SHP77 treated with DMSO at 0.1 percent for 48 hours (cell line): ENCODE results near the gene XPO6.

Experiments used
- DNase-seq: peaks from one replicate; lab custom pipeline; 2025; lab: John Stamatoyannopoulos, UW

The XPO6 gene

GRCh38 chr16:28110074-28110473 lies 101.7 kb downstream of the XPO6 start:
- DNase-seq: no peak

- no peak for DNase-seq
These were observed 103.0 kb downstream of the XPO6 start for GRCh38 chr16:28108590-28109247.

GRCh38 chr16:28107232-28107631 lies 104.5 kb downstream of the XPO6 start:
- no peak for DNase-seq

GRCh38 chr16:28106467-28107215 lies 105.1 kb downstream of the XPO6 start:
- DNase-seq: no peak

- no peak for DNase-seq
These were observed 105.8 kb downstream of the XPO6 start for GRCh38 chr16:28105954-28106353.

- DNase-seq: no peak
These were observed 106.5 kb downstream of the XPO6 start for GRCh38 chr16:28105297-28105696.

- DNase-seq: no peak
These were observed 107.4 kb downstream of the XPO6 start for GRCh38 chr16:28104404-28104803.

GRCh38 chr16:28103516-28104170 lies 108.1 kb downstream of the XPO6 start:
- no peak for DNase-seq

GRCh38 chr16:28101533-28101890 lies 110.3 kb downstream of the XPO6 start:
- DNase-seq: no peak

GRCh38 chr16:28100810-28101532 lies 110.8 kb downstream of the XPO6 start:
- DNase-seq: no peak

- no peak for DNase-seq
These were observed 112.5 kb downstream of the XPO6 start for GRCh38 chr16:28098959-28099945.

- no peak for DNase-seq
These were observed 113.4 kb downstream of the XPO6 start for GRCh38 chr16:28098171-28098958.

- DNase-seq: no peak
These were observed 114.5 kb downstream of the XPO6 start for GRCh38 chr16:28096983-28097899.

GRCh38 chr16:28093385-28093725 lies 118.4 kb downstream of the XPO6 start:
- no peak for DNase-seq

- DNase-seq: no peak
These were observed 118.9 kb downstream of the XPO6 start for GRCh38 chr16:28092721-28093384.

- no peak for DNase-seq
These were observed 120.1 kb downstream of the XPO6 start for GRCh38 chr16:28091656-28092055.

- DNase-seq: no peak
These were observed 121.0 kb downstream of the XPO6 start for GRCh38 chr16:28090646-28091377.

- DNase-seq: no peak
These were observed 121.8 kb downstream of the XPO6 start for GRCh38 chr16:28089992-28090365.
